Prostate gland (tissue), 2 donors: ENCODE measurements around the gene CFAP99. TPM values are rescaled to one million over a fixed set of nuclear protein-coding genes. Genes with fewer than 3 reads are reported as not detected.

Experiments used
- DNase-seq: peaks from one replicate; pipeline ENCODE4 v3.0.0-alpha.2; 2019; ENCODE audit warnings: low spot score
- H3K27ac ChIP-seq, 2 donors: fragments of 200-600 bp; sonication (generic); 2 replicates each; pipeline ENCODE4 v1.5.1; 2017 to 2019
- H3K27me3 ChIP-seq: fragments of 200-600 bp; sonication (generic); replicated peaks from 2 replicates; pipeline ENCODE4 v1.5.1; 2019; ENCODE audit not compliant: insufficient read depth
- H3K36me3 ChIP-seq, 2 donors: fragments of 200-600 bp; sonication (generic); 1 replicate in 1 of 2; 2 replicates in 1 of 2; pipeline versions ENCODE4 v1.5.1 to v1.8.1; 2017 to 2019
- H3K4me1 ChIP-seq: fragments of 200-600 bp; sonication (generic); replicated peaks from 2 replicates; pipeline ENCODE4 v1.5.1; 2019
- H3K4me3 ChIP-seq, 2 donors: fragments of 200-600 bp; sonication (generic); 2 replicates each; pipeline ENCODE4 v1.5.1; 2017 to 2019
- H3K9me3 ChIP-seq: fragments of 200-600 bp; sonication (generic); 2 replicates; pipeline ENCODE4 v1.5.1; 2017
- CTCF ChIP-seq, 4 experiments: fragments of 200-600 bp in 2 of 4; fragments of 450-650 bp in 2 of 4; sonication (generic) in 2 of 4; IDR thresholded peaks; 1 replicate in 3 of 4; 2 replicates in 1 of 4; pipeline ENCODE4 v1.5.1; 2016 to 2019; ENCODE audit warnings: antibody characterized with exemption in 4 of 4, mild to moderate bottlenecking in 2 of 4, moderate library complexity in 2 of 4
- POLR2A ChIP-seq: fragments of 450-650 bp; IDR thresholded peaks from one replicate; pipeline ENCODE4 v1.6.1; 2016; ENCODE audit warnings: antibody characterized with exemption, mild to moderate bottlenecking
- POLR2AphosphoS5 ChIP-seq: sonication (generic); formaldehyde crosslinking; IDR thresholded peaks from one replicate; pipeline ENCODE4 v1.6.1; 2017; ENCODE audit warnings: antibody characterized with exemption
- WGBS: methylation state at CpG from one replicate; pipeline ENCODE4 v1.1.5; 2018; 5-methylcytosine and 5-hydroxymethylcytosine counted together
- intact Hi-C: fragments of 100-400 bp; cut with DNase I; formaldehyde crosslinking; loops from one replicate; pipeline ENCODE4 v1.14.2; 2022
- total RNA-seq, 2 donors: library from RNA; depleted of rRNA; stranded (reverse); fragments of >200 nt; gene quantifications; one replicate each; pipeline ENCODE4 v1.1.0, GENCODE V29; 2016

The CFAP99 gene
- total RNA-seq, 2 donors from 2014 or later, result 0.18 to 7.4 TPM

DNA sequence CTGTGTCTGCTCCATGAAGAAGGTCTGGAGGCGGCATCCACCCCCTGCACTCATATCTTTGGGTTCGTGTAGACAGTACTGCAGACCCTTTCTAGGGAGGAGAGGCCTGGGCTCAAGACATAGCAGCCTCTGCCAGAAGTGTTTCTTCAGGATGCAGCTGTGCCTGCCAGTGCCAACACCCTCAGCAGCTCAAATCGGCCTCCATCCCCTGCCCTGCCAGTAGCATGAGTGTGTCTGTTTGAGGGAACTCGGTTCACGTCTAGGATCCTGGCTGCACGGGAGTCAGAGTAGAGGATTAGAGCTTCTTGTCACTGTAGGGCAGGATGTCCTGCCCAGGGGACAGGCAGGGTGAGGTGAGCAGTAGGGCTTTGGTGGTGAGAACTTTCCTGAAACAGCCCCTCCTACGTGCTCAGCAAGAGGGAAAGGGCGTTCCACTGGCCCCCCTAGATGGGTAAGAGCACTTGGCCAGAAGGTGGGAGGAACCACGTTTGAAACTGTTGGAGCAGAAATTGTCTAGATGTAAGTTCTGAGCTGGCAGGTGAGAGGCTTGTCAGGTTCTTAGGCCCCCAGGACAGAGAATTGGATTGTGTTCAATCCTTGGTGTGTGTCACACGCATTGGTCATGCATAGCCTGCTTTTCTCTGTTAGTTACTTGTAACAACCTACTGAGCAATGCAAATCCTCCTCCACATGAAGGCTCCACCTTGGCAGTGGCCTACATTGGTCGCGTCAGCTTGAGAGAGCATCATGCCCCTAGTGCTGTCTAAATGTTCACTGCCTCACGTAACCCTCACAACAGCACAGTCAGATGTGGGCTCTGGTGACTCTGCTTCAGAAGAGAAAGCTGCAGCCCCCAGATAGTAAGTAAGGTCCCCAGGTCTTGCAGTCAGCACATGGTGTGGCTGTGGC lies 91.8 kb downstream of the CFAP99 start:
- no peak for DNase-seq
- Histone ChIP-seq H3K27me3 (no peaks in the 10 kb centered on the region), H3K4me1 (no peaks in the 10 kb centered on the region), H3K4me3 (no peak overlapping the region), H3K9me3 (no peaks in the 10 kb centered on the region), H3K36me3 (peaks cover 7 to 17% of the 10 kb centered on the region in 2 donors), H3K27ac (no peak overlapping the region)
- 88% methylated on average over 13 of the region's 13 CpGs for WGBS
- intact Hi-C loops, result no loop called here
- no peak for TF ChIP-seq POLR2AphosphoS5
- no peak for TF ChIP-seq CTCF (IDR thresholded peaks at IDR 0.05)
- no peak for TF ChIP-seq POLR2A

DNA sequence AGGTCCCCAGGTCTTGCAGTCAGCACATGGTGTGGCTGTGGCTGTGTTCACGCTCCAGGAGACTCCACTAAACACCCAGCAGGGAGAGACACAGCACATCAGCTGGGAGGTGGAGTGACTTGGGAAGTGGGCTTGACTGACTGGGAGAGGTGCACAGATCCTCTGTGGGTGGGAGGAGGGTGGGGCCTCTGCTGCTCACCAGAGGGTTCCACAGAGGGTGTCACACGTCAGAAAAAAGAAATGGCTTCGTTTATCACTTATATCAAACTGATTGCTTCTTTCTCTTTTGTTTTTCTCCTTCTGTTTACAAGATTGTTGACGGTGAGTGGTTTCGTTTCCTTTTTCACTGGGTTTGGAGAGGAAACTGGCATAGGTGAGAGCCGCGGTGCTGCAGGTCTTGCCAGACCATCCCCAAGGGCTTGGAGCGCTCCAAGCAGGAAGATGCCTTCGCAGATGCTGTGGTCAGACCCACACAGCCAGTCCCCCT lies 92.9 kb downstream of the CFAP99 start:
- TF ChIP-seq POLR2A, result no peak
- no peak for TF ChIP-seq CTCF (IDR thresholded peaks at IDR 0.05)
- no peak for TF ChIP-seq POLR2AphosphoS5
- Histone ChIP-seq H3K27ac (no peak overlapping the region), H3K4me1 (no peaks in the 10 kb centered on the region), H3K27me3 (no peaks in the 10 kb centered on the region), H3K36me3 (peaks cover 7 to 17% of the 10 kb centered on the region in 2 donors), H3K9me3 (no peaks in the 10 kb centered on the region), H3K4me3 (no peak overlapping the region)
- DNase-seq, result no peak
- intact Hi-C loops, result no loop called here
- 68% methylated on average over 9 of the region's 9 CpGs for WGBS

Other genes starting within 250 kb of the CFAP99 start
- 10 to 100 TPM; 21.1 to 24.2 TPM for gene HAUS3, start 176.8 kb upstream of the CFAP99 start, total RNA-seq
- 10 to 100 TPM in 1 of 2 donors, 1 to 10 TPM in 1; 3.8 to 15.2 TPM for gene POLN, start 176.8 kb upstream of the CFAP99 start, total RNA-seq
- 10 to 100 TPM; 63.4 to 81.1 TPM for gene MXD4, start 156.8 kb upstream of the CFAP99 start, total RNA-seq
- 10 to 100 TPM in 1 of 2 donors, 1 to 10 TPM in 1; 6.6 to 30.2 TPM for gene ZFYVE28, start 310 bp upstream of the CFAP99 start, total RNA-seq
- gene RNF4, start 50.2 kb downstream of the CFAP99 start, total RNA-seq, result 10 to 100 TPM; 33.9 to 56.1 TPM
- gene FAM193A, start 117.7 kb downstream of the CFAP99 start, total RNA-seq, result 10 to 100 TPM; 24.1 to 53.1 TPM